ENCODE results near the gene FRYL. TPM values are rescaled to one million over a fixed set of nuclear protein-coding genes. Genes with fewer than 3 reads are reported as not detected.
"Not testable (repeated sequence)": the region's sequence is repeated elsewhere in the genome, so short reads cannot be mapped to it uniquely, and the experiment has no call there.

The FRYL gene
- total RNA-seq, 6 experiments from 2014 or later: 15.9 to 27.2 (median 23.3) TPM

GRCh38 chr4:48762408-48762807 is 17.7 kb downstream of the FRYL start:
- Histone ChIP-seq H3K27me3 (no peaks in the 10 kb centered on the region), H3K4me3 (no peak overlapping the region), H3K9me3 (no peaks in the 10 kb centered on the region), H3K4me1 (no peaks in the 10 kb centered on the region), H3K27ac (no peak overlapping the region), H3K36me3 (no peaks in the 10 kb centered on the region)
- no peak for DNase-seq
- intact Hi-C loops (cut with DNase I): no loop called here
- ATAC-seq: no peak
- no peak for TF ChIP-seq CTCF (IDR thresholded peaks at IDR 0.05)
- no peak for TF ChIP-seq POLR2A (IDR thresholded peaks at IDR 0.05)

GRCh38 chr4:48761286-48761685 is 18.8 kb downstream of the FRYL start:
- Histone ChIP-seq H3K4me1 (no peaks in the 10 kb centered on the region), H3K27me3 (no peaks in the 10 kb centered on the region), H3K36me3 (no peaks in the 10 kb centered on the region), H3K4me3 (no peak overlapping the region), H3K9me3 (no peaks in the 10 kb centered on the region), H3K27ac (no peak overlapping the region)
- DNase-seq (no peak), ATAC-seq (no peak)
- no peak for TF ChIP-seq CTCF (IDR thresholded peaks at IDR 0.05)
- TF ChIP-seq POLR2A (IDR thresholded peaks at IDR 0.05): no peak
- intact Hi-C loops (cut with DNase I): no loop called here
- WGBS (ENCODE audit: insufficient coverage, low coverage, low lambda C conversion rate, missing lambda C conversion rate): 92% methylated on average over 3 of the region's 3 CpGs

- ATAC-seq; DNase-seq; H3K4me1 ChIP-seq; H3K27ac ChIP-seq; H3K27me3 ChIP-seq; intact Hi-C loops (cut with DNase I); H3K9me3 ChIP-seq; H3K4me3 ChIP-seq; H3K36me3 ChIP-seq: not testable (repeated sequence)
- WGBS (ENCODE audit: insufficient coverage, low coverage, low lambda C conversion rate, missing lambda C conversion rate): 96% methylated on average over 5 of the region's 5 CpGs
Observed at GRCh38 chr4:48758703-48759102, 21.4 kb downstream of the FRYL start.

- no peak for TF ChIP-seq POLR2A (IDR thresholded peaks at IDR 0.05)
- TF ChIP-seq CTCF (IDR thresholded peaks at IDR 0.05): no peak
- Histone ChIP-seq H3K4me3 (no peak overlapping the region), H3K36me3 (no peaks in the 10 kb centered on the region), H3K27me3 (no peaks in the 10 kb centered on the region), H3K27ac (no peak overlapping the region), H3K9me3 (no peaks in the 10 kb centered on the region), H3K4me1 (peaks cover 0 to 7% (median 0%) of the 10 kb centered on the region in 4 donors)
- intact Hi-C loops (cut with DNase I): no loop called here
- WGBS (ENCODE audit: insufficient coverage, low coverage, low lambda C conversion rate, missing lambda C conversion rate): 88% methylated on average over 1 of the region's 4 CpGs
- no peak for ATAC-seq
- DNase-seq: no peak
Observed at GRCh38 chr4:48756689-48757220, 23.3 kb downstream of the FRYL start.

GRCh38 chr4:48755281-48755680 is 24.8 kb downstream of the FRYL start:
- intact Hi-C loops (cut with DNase I): no loop called here
- TF ChIP-seq POLR2A (IDR thresholded peaks at IDR 0.05): no peak
- no peak for TF ChIP-seq CTCF (IDR thresholded peaks at IDR 0.05)
- H3K27ac ChIP-seq: no peak overlapping the region
- DNase-seq (no peak), ATAC-seq (peak in 2 of 4 donors; percentile 28 to 50)
- no peaks in the 10 kb centered on the region for H3K9me3 ChIP-seq
- no peaks in the 10 kb centered on the region for H3K36me3 ChIP-seq
- H3K4me1 ChIP-seq: peaks cover 0 to 7% (median 0%) of the 10 kb centered on the region in 4 donors
- no peak overlapping the region for H3K4me3 ChIP-seq
- WGBS (ENCODE audit: insufficient coverage, low coverage, low lambda C conversion rate, missing lambda C conversion rate): 21% methylated on average over 1 of the region's 1 CpG
- no peaks in the 10 kb centered on the region for H3K27me3 ChIP-seq

All from right lobe of liver (tissue), 6 donors.